Mucosa of descending colon (tissue), 3 donors: Measurements from ENCODE around the gene ANKZF1. TPM values are rescaled to one million over a fixed set of nuclear protein-coding genes. Genes with fewer than 3 reads are reported as not detected.

ENCODE experiments used
- ATAC-seq: fragments of 200-7000 bp; cut with Tn5 transposase; one replicate; pipeline ENCODE4 v1.9.1; 2020; ENCODE audit warnings: mild to moderate bottlenecking, moderate library complexity
- DNase-seq, 3 donors: peaks; one replicate each; pipeline ENCODE4 v3.0.0-alpha.2; 2020
- H3K36me3 ChIP-seq: fragments of 200-600 bp; one replicate; pipeline ENCODE4 v1.8.0; 2021; ENCODE audit warnings: low read depth, mild to moderate bottlenecking
- H3K4me1 ChIP-seq: fragments of 200-600 bp; one replicate; pipeline ENCODE4 v1.8.0; 2021; ENCODE audit warnings: low read depth, mild to moderate bottlenecking
- H3K4me3 ChIP-seq: fragments of 200-600 bp; one replicate; pipeline ENCODE4 v1.8.0; 2021; ENCODE audit warnings: mild to moderate bottlenecking
- H3K9me3 ChIP-seq: fragments of 200-600 bp; one replicate; pipeline ENCODE4 v1.8.0; 2021; ENCODE audit warnings: mild to moderate bottlenecking
- intact Hi-C, 2 donors: fragments of 100-400 bp; cut with DNase I in 1 of 2; cut with micrococcal nuclease in 1 of 2; formaldehyde crosslinking; loops; one replicate each; pipeline versions ENCODE4 v1.11.0 to v1.11.1; 2022; cut with DNase I, micrococcal nuclease
- total RNA-seq, 3 donors: library from RNA; stranded (reverse); fragmentation: NEBNext Ultra II Directional in 2 of 3; extraction: Animal tissue kit (Norgen Biotek cat#: 25700) in 2 of 3; gene quantifications; one replicate each; pipeline versions ENCODE4 v1.2.1 to v1.2.4, GENCODE V29; 2021 to 2023
- TF ChIP-seq, protein P1 (sequence below): fragments of 200-600 bp; IDR thresholded peaks from one replicate; pipeline ENCODE4 v1.8.0; 2022; ENCODE audit warnings: antibody characterized with exemption, mild to moderate bottlenecking
- donor health status: DM: no; HTN: no; CAD: no; lungs with moderate emphysema.
- donor health status: DM: no; HTN: no; CAD: no.
- donor health status: DM: no; HTN: yes; CAD: no.

ANKZF1 gene
- total RNA-seq, 3 donors from 2014 or later: 38.6 to 65.2 (median 47.1) TPM

DNA sequence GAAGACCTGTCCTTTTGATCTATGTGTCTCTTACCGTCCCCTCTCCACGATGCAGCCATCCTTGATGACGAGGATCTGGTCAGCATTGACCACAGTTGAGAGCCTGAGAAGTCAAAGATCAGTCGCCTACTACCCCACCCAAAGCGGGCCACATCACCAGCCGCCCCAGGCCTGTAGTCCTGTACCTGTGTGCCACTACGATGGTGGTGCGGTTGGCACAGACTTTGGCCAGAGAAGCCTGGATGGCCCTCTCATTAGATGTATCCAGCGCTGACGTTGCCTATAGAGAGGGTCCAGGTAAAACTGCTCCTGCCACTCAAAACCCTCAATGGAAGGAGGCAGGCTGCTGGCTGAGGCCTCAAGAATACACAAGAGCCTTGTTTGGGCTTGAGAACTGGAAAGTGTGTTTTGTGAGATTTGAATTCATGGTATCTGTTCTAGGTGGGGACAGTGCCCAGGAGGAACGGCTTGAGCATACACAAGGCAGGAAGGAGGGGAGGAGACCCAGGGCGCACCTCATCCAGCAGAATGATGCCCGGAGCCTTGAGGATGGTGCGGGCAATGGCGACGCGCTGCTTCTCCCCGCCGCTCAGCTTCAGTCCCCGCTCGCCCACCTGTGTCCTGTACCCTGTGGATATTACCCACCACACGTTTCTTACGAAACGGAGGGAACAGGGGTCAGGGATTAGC, 19.3 kb upstream of the ANKZF1 start:
- Histone ChIP-seq H3K36me3 (no peaks in the 10 kb centered on the region), H3K4me3 (no peak overlapping the region), H3K9me3 (no peaks in the 10 kb centered on the region), H3K4me1 (peaks cover 14% of the 10 kb centered on the region)
- TF ChIP-seq, protein P1, sequence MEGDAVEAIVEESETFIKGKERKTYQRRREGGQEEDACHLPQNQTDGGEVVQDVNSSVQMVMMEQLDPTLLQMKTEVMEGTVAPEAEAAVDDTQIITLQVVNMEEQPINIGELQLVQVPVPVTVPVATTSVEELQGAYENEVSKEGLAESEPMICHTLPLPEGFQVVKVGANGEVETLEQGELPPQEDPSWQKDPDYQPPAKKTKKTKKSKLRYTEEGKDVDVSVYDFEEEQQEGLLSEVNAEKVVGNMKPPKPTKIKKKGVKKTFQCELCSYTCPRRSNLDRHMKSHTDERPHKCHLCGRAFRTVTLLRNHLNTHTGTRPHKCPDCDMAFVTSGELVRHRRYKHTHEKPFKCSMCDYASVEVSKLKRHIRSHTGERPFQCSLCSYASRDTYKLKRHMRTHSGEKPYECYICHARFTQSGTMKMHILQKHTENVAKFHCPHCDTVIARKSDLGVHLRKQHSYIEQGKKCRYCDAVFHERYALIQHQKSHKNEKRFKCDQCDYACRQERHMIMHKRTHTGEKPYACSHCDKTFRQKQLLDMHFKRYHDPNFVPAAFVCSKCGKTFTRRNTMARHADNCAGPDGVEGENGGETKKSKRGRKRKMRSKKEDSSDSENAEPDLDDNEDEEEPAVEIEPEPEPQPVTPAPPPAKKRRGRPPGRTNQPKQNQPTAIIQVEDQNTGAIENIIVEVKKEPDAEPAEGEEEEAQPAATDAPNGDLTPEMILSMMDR: no peak
- DNase-seq (no peak), ATAC-seq (no peak)
- intact Hi-C loops: loop anchor here in 1 of 2 donors (10.0 kb wide), 1 partner anchor 46 kb away; the partner anchor contains the start of gene NHEJ1

DNA sequence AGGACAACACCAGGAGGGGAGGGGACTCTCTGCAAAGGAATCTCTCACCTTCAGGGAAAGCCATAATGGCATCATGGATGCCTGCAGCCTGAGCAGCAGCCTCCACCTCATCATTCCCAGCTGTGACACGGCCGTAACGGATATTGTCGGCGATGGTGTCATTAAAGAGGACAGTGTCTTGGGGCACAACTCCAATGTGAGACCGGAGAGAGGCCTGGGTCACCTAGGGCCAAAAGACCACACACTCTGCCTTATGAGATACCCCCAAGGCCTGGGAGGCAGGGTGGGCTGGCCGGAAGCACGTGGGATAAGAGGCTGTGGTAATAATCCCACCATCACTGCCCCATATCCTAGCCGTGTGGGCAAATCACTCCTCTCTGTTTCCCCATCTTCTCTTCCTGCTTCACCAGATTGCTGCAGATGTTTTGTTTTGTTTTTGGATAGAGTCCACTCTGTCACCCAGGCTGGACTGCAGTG, 18.7 kb upstream of the ANKZF1 start:
- DNase-seq (no peak), ATAC-seq (no peak)
- Histone ChIP-seq H3K4me1 (peaks cover 14% of the 10 kb centered on the region), H3K36me3 (no peaks in the 10 kb centered on the region), H3K9me3 (no peaks in the 10 kb centered on the region), H3K4me3 (no peak overlapping the region)
- intact Hi-C loops: loop anchor here in 1 of 2 donors (10.0 kb wide), 1 partner anchor 46 kb away; the partner anchor contains the start of gene NHEJ1
- TF ChIP-seq, protein P1: no peak

DNA sequence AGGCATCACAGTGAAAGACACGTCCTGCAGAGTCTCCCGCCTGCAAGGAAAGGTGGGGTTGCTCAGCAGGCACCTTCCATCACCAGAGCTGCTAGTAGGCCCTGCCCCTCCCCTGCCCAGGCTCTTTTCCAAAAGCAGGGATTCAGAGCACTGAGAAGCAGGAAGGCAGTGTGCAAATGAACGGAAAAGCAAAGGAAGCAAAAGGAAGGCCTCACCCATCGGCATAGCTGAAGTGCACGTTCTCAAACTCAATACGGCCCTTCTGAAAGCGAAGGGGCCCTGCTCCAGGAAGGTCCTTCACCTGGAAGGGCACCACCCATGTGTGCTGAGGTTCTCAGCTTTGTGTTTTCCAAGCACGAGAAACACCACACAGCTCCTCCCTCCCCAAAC, 16.6 kb upstream of the ANKZF1 start:
- DNase-seq (no peak), ATAC-seq (no peak)
- TF ChIP-seq, protein P1: no peak
- intact Hi-C loops: loop anchor here in 1 of 2 donors (10.0 kb wide), 1 partner anchor 48 kb away; the partner anchor contains the start of gene NHEJ1
- Histone ChIP-seq H3K36me3 (no peaks in the 10 kb centered on the region), H3K9me3 (no peaks in the 10 kb centered on the region), H3K4me3 (no peak overlapping the region), H3K4me1 (peaks cover 15% of the 10 kb centered on the region)

- ATAC-seq: no peak
- Histone ChIP-seq H3K4me1 (peaks cover 16% of the 10 kb centered on the region), H3K36me3 (no peaks in the 10 kb centered on the region), H3K4me3 (no peak overlapping the region), H3K9me3 (no peaks in the 10 kb centered on the region)
- intact Hi-C loops: loop anchor here in 1 of 2 donors (10.0 kb wide), 1 partner anchor 49 kb away; the partner anchor contains the start of gene NHEJ1
- no peak for DNase-seq
- TF ChIP-seq, protein P1: no peak
Measured at GRCh38 chr2:219213486-219214071, 16.0 kb upstream of the ANKZF1 start.

DNA sequence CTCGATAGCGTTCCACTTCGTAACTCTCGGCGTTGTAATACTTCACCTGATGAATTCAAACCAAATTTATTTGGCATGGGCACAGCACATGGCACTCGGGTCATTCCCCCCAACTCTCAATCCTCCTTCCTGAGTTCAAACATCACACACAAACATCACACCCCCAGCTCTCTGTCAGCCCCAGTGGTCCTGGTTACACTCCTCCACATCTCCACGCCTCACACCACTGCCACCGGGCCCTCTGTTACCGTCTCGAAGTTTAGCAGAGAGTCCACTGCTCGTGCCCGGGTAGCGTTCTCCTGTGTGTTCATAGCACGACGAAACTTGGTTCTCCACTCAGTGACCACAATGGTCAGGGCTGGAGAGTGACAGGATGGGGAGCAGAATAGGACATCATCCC, 15.5 kb upstream of the ANKZF1 start:
- Histone ChIP-seq H3K9me3 (no peaks in the 10 kb centered on the region), H3K4me1 (peaks cover 21% of the 10 kb centered on the region), H3K36me3 (no peaks in the 10 kb centered on the region), H3K4me3 (no peak overlapping the region)
- ATAC-seq (no peak), DNase-seq (no peak)
- intact Hi-C loops: loop anchor here in 1 of 2 donors (10.0 kb wide), 1 partner anchor 49 kb away; the partner anchor contains the start of gene NHEJ1
- TF ChIP-seq, protein P1: no peak
